Activated B cell treated with CpG ODN at 0.5 μM for 24 hours (primary cell): Measurements from ENCODE around the gene KANTR. TPM values are rescaled to one million over a fixed set of nuclear protein-coding genes. Genes with fewer than 3 reads are reported as not detected.

Source experiments
- ATAC-seq: fragments of 200-7000 bp; cut with Tn5 transposase; one replicate; pipeline ENCODE4 v1.10.0; 2021; ENCODE audit warnings: low read depth, mild to moderate bottlenecking, moderate library complexity
- CTCF ChIA-PET: fragments of 350-600 bp; sonication (Branson Sonifier 250); formaldehyde crosslinking; loops from one replicate; lab custom pipeline; 2021; ENCODE audit warnings: antibody characterized with exemption; lab: Charles Lee
- POLR2A ChIA-PET: fragments of 350-600 bp; sonication (Branson Sonifier 250); formaldehyde crosslinking; loops from one replicate; lab custom pipeline; 2021; ENCODE audit warnings: antibody characterized with exemption; lab: Charles Lee
- DNase-seq: peaks from one replicate; pipeline ENCODE4 v3.0.0; 2022
- H3K27ac Mint-ChIP-seq: one replicate; pipeline ENCODE4 v1.8.0; 2020; ENCODE audit warnings: mixed read lengths
- H3K27me3 Mint-ChIP-seq: one replicate; pipeline ENCODE4 v1.8.0; 2021; ENCODE audit warnings: mixed read lengths
- H3K36me3 Mint-ChIP-seq: one replicate; pipeline ENCODE4 v1.8.0; 2021; ENCODE audit warnings: low read depth, mixed read lengths
- H3K4me1 Mint-ChIP-seq: one replicate; pipeline ENCODE4 v1.8.0; 2021; ENCODE audit warnings: mixed read lengths
- H3K4me3 Mint-ChIP-seq: one replicate; pipeline ENCODE4 v1.8.0; 2020; ENCODE audit warnings: mild to moderate bottlenecking, mixed read lengths
- H3K9me3 Mint-ChIP-seq: one replicate; pipeline ENCODE4 v1.8.0; 2020; ENCODE audit warnings: mixed read lengths
- intact Hi-C: fragments of 100-400 bp; cut with micrococcal nuclease; formaldehyde crosslinking; loops from one replicate; pipeline ENCODE4 v1.15.1; 2024
- total RNA-seq: library from RNA; stranded (reverse); gene quantifications from 2 replicates; pipeline ENCODE4 v1.2.3, GENCODE V29; 2022
- TF ChIP-seq, protein P1 (sequence below): fragments of 200-600 bp; IDR thresholded peaks from one replicate; pipeline ENCODE4 v1.8.0; 2022; ENCODE audit warnings: antibody characterized with exemption, mild to moderate bottlenecking

KANTR gene
- total RNA-seq, 1 donor from 2014 or later = 12.0 TPM

DNA sequence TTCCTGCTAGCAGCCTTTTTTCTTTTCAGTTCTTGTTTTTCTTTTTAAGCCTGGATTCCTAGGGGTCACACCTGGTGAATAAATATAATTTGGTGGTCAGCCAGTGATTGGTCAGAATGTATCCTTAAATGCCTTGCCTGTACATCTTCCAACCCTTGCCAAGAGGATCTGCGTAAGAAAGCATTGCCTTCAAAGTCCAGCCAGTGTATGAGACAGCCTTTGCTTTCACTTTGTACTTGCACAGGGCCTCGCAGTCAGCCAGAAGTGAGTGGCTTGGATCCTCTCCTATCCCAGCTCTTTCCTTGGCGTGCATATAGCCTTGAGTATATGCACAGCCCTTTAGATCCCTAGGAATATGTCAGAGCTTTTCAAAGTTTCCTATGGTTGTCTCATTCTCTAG, 22.2 kb downstream of the KANTR start:
- Mint-ChIP-seq H3K27me3 (no peaks in the 10 kb centered on the region), H3K36me3 (peaks cover 10% of the 10 kb centered on the region), H3K4me3 (no peak overlapping the region), H3K9me3 (no peaks in the 10 kb centered on the region), H3K27ac (no peak overlapping the region), H3K4me1 (peaks cover 4% of the 10 kb centered on the region)
- intact Hi-C loops = no loop called here
- ChIA-PET POLR2A (no interaction called here), CTCF (no interaction called here)
- DNase-seq = no peak
- TF ChIP-seq, protein P1, sequence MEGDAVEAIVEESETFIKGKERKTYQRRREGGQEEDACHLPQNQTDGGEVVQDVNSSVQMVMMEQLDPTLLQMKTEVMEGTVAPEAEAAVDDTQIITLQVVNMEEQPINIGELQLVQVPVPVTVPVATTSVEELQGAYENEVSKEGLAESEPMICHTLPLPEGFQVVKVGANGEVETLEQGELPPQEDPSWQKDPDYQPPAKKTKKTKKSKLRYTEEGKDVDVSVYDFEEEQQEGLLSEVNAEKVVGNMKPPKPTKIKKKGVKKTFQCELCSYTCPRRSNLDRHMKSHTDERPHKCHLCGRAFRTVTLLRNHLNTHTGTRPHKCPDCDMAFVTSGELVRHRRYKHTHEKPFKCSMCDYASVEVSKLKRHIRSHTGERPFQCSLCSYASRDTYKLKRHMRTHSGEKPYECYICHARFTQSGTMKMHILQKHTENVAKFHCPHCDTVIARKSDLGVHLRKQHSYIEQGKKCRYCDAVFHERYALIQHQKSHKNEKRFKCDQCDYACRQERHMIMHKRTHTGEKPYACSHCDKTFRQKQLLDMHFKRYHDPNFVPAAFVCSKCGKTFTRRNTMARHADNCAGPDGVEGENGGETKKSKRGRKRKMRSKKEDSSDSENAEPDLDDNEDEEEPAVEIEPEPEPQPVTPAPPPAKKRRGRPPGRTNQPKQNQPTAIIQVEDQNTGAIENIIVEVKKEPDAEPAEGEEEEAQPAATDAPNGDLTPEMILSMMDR = no peak
- no peak for ATAC-seq

DNA sequence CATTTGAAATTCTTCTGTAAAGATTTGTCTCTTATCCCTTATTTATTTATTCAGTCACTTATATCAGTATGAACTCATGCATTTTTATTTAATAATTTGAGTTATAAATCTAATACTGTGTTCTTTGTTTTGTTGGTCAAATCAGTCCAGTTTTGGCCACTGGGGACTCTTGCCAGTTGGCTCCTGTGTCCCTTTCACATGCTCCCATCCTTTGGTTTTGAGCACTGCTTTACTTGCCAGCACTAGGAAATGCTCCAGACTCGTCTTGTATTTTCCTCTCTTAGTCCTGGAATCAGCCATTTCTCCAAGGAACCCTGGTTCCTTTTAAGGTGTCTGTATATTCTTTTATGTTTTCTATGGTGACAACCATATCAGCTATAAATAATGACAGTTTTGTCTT, 28.1 kb downstream of the KANTR start:
- CTCF ChIA-PET = no interaction called here
- H3K27ac Mint-ChIP-seq = no peak overlapping the region

DNA sequence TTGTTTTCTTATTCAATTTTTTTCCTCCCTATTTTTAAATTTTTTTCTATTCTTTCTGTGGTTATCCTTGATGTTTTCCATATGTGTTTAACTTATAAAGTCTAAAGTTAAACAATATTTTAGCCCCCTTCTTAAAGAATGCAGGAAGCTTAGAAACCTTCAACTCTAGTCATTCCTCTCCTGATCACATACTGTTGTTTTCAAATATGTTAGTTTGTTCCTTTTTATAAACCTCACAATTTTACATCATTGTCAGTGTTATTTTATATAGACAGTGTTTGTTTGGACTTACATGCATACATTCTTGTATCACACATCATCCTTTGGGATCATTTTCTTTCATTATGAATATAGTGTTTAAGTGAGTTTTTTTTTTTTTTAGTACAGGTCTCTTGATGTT, 31.6 kb downstream of the KANTR start:
- intact Hi-C loops = no loop called here
- Mint-ChIP-seq H3K9me3 (no peaks in the 10 kb centered on the region), H3K27ac (no peak overlapping the region), H3K27me3 (no peaks in the 10 kb centered on the region), H3K4me1 (no peaks in the 10 kb centered on the region), H3K36me3 (peaks cover 8% of the 10 kb centered on the region), H3K4me3 (no peak overlapping the region)
- DNase-seq = no peak
- ChIA-PET CTCF (no interaction called here), POLR2A (no interaction called here)
- TF ChIP-seq, protein P1 = no peak
- ATAC-seq = no peak

More for the DNA sequence above, 28.1 kb downstream of the KANTR start:
- Mint-ChIP-seq H3K9me3 (no peaks in the 10 kb centered on the region), H3K27me3 (no peaks in the 10 kb centered on the region), H3K4me1 (no peaks in the 10 kb centered on the region), H3K4me3 (no peak overlapping the region), H3K36me3 (peaks cover 7% of the 10 kb centered on the region)
- POLR2A ChIA-PET = no interaction called here
- ATAC-seq (no peak), DNase-seq (no peak)
- TF ChIP-seq, protein P1 = no peak
- intact Hi-C loops = no loop called here

DNA sequence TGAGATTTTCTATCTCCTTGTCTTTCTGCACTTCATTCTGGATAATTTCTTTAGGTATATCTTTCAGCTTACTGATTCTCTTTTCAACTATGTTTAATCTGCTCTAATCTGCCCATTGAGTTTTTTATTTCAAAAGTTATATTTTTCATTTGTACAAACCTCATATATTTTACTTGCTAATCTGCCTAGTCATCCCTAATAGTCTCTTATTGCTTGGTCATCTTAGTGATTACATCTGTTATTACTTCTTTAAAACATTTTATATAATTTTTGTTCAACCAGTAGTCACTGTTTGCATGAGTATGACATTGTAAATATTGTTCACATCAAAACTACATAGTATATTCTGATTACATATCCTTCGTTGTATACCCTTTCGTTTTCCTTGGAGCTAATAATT, 32.4 kb downstream of the KANTR start:
- Mint-ChIP-seq H3K27ac (no peak overlapping the region), H3K36me3 (peaks cover 13% of the 10 kb centered on the region), H3K27me3 (no peaks in the 10 kb centered on the region), H3K9me3 (no peaks in the 10 kb centered on the region), H3K4me3 (no peak overlapping the region), H3K4me1 (no peaks in the 10 kb centered on the region)
- no peak for DNase-seq
- ATAC-seq = no peak
- TF ChIP-seq, protein P1 = no peak
- POLR2A ChIA-PET = no interaction called here
- intact Hi-C loops = no loop called here
- CTCF ChIA-PET = no interaction called here

DNA sequence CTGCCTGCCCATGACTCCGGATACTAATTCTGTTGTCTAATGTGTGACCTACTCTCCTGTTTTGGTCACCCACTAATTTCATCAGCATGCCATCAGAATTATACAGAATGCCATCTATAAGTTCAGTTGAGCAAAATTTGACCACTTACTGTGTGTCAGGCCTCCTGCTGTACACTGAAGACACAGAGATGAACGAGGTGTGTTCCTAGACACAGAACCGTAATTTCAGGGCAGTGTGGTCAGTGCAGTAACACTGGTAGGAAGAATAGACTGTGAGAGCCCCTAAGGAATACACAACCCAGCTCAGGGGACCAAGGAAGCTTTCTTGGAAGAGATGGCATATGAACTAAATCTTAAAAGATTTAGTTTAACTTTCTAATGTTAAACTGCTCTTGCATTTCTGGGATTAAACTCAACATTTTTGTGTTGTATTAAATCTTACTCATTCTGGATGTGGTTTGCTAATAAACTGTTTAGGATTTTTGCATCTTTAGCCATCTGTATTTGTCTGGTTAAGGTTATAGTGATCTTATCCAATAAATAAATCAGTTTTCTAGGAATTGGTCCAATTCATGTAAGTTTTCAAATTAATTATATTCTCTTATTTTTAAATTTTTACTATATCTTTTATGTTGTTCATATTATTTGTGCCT, 34.3 kb downstream of the KANTR start:
- Mint-ChIP-seq H3K27me3 (no peaks in the 10 kb centered on the region), H3K4me3 (no peak overlapping the region), H3K36me3 (peaks cover 19% of the 10 kb centered on the region), H3K9me3 (no peaks in the 10 kb centered on the region), H3K4me1 (no peaks in the 10 kb centered on the region), H3K27ac (no peak overlapping the region)
- no peak for ATAC-seq
- intact Hi-C loops = no loop called here
- no peak for DNase-seq
- CTCF ChIA-PET = no interaction called here
- POLR2A ChIA-PET = no interaction called here
- TF ChIP-seq, protein P1 = no peak
